GM23338 (cell line): Measurements from ENCODE around the gene PROP1. TPM values are rescaled to one million over a fixed set of nuclear protein-coding genes. Genes with fewer than 3 reads are reported as not detected.

Experiments
- ATAC-seq: fragments of 200-7000 bp; cut with Tn5 transposase; 3 replicates; pipeline ENCODE4 v1.9.1; 2020
- DNase-seq: peaks from one replicate; pipeline ENCODE4 v3.0.0-alpha.2; 2015; ENCODE audit warnings: low spot score
- H2AFZ ChIP-seq: fragments of 200-600 bp; sonication (generic); 2 replicates; pipeline ENCODE4 v1.8.0; 2016; ENCODE audit warnings: antibody characterized with exemption, mild to moderate bottlenecking, moderate library complexity
- H3F3A ChIP-seq: fragments of 200-600 bp; sonication (generic); replicated peaks from 2 replicates; pipeline ENCODE4 v1.8.0; 2017; ENCODE audit warnings: antibody characterized with exemption, mixed run types, low read depth
- H3K27ac ChIP-seq: fragments of 200-600 bp; sonication (generic); 2 replicates; pipeline ENCODE4 v1.6.1; 2016; ENCODE audit warnings: low read depth
- H3K27me3 ChIP-seq: fragments of 200-600 bp; sonication (generic); 2 replicates; pipeline ENCODE4 v1.8.0; 2016; ENCODE audit warnings: mild to moderate bottlenecking, mixed run types, moderate library complexity; ENCODE audit not compliant: insufficient read depth
- H3K36me3 ChIP-seq: fragments of 200-600 bp; sonication (generic); 2 replicates; pipeline ENCODE4 v1.8.0; 2016; ENCODE audit warnings: mild to moderate bottlenecking; ENCODE audit not compliant: insufficient read depth
- H3K4me1 ChIP-seq: fragments of 200-600 bp; sonication (generic); 2 replicates; pipeline ENCODE4 v1.8.0; 2016; ENCODE audit warnings: mild to moderate bottlenecking, moderate library complexity; ENCODE audit not compliant: insufficient read depth
- H3K4me2 ChIP-seq: fragments of 200-600 bp; sonication (generic); 2 replicates; pipeline ENCODE4 v1.7.1; 2017; ENCODE audit warnings: mixed run types
- H3K4me3 ChIP-seq: fragments of 200-600 bp; sonication (generic); 2 replicates; pipeline ENCODE4 v1.6.1; 2016; ENCODE audit warnings: mixed run types
- H3K79me2 ChIP-seq: fragments of 200-600 bp; sonication (generic); replicated peaks from 2 replicates; pipeline ENCODE4 v1.8.0; 2017; ENCODE audit warnings: mild to moderate bottlenecking; ENCODE audit not compliant: insufficient read depth
- H3K9me2 ChIP-seq: fragments of 200-600 bp; sonication (generic); 2 replicates; pipeline ENCODE4 v1.8.0; 2017; ENCODE audit not compliant: insufficient read depth
- H4K20me1 ChIP-seq: fragments of 200-600 bp; sonication (generic); replicated peaks from 2 replicates; pipeline ENCODE4 v1.8.0; 2017; ENCODE audit warnings: mild to moderate bottlenecking; ENCODE audit not compliant: insufficient read depth
- H3K27ac Mint-ChIP-seq: 2 replicates; pipeline ENCODE4 v1.8.0; 2020; ENCODE audit warnings: inconsistent platforms, mild to moderate bottlenecking, moderate library complexity, mixed read lengths
- H3K27me3 Mint-ChIP-seq: 3 replicates; pipeline ENCODE4 v1.8.0; 2022; ENCODE audit warnings: low read depth, mild to moderate bottlenecking, moderate library complexity, mixed read lengths, inconsistent platforms; ENCODE audit not compliant: insufficient read depth, poor library complexity
- H3K36me3 Mint-ChIP-seq: 3 replicates; pipeline ENCODE4 v1.8.0; 2021; ENCODE audit warnings: low read depth, mild to moderate bottlenecking, inconsistent platforms, moderate library complexity, mixed read lengths
- H3K4me1 Mint-ChIP-seq: 3 replicates; pipeline ENCODE4 v1.8.0; 2020; ENCODE audit warnings: mild to moderate bottlenecking, inconsistent platforms, mixed read lengths
- H3K4me3 Mint-ChIP-seq: 3 replicates; pipeline ENCODE4 v1.8.0; 2021; ENCODE audit warnings: moderate library complexity, mild to moderate bottlenecking, inconsistent platforms, mixed read lengths
- H3K9me3 Mint-ChIP-seq: 3 replicates; pipeline ENCODE4 v1.8.0; 2020; ENCODE audit warnings: moderate library complexity, mild to moderate bottlenecking, inconsistent platforms, mixed read lengths
- CREB1 ChIP-seq: fragments of 250-450 bp; sonication (Bioruptor Pico); IDR thresholded peaks from 2 replicates; pipeline ENCODE4 v1.5.0; 2020; ENCODE audit warnings: low read depth, mild to moderate bottlenecking, moderate library complexity
- CTCF ChIP-seq, 2 experiments: fragments of 200-600 bp in 1 of 2; sonication (generic) in 1 of 2; conservative IDR thresholded peaks; 2 replicates each; pipeline versions ENCODE4 v1.5.1 to v1.6.1; 2016 to 2017; ENCODE audit warnings: antibody characterized with exemption in 2 of 2, low read depth in 2 of 2, mild to moderate bottlenecking in 2 of 2, moderate library complexity in 1 of 2
- ETS1 ChIP-seq: IDR thresholded peaks from 2 replicates; pipeline ENCODE4 v1.6.1; 2016; ENCODE audit warnings: antibody characterized with exemption
- EZH2 ChIP-seq: fragments of 200-600 bp; sonication (generic); IDR thresholded peaks from one replicate; pipeline ENCODE4 v1.8.0; 2017; ENCODE audit warnings: antibody characterized with exemption, mild to moderate bottlenecking, low read depth; ENCODE audit not compliant: unreplicated experiment
- EZH2phosphoT487 ChIP-seq: fragments of 200-600 bp; sonication (generic); IDR thresholded peaks from one replicate; pipeline ENCODE4 v1.8.1; 2018; ENCODE audit warnings: antibody characterized with exemption; ENCODE audit not compliant: unreplicated experiment
- JUNB ChIP-seq: IDR thresholded peaks from one replicate; pipeline ENCODE4 v1.6.1; 2016; ENCODE audit warnings: antibody characterized with exemption; ENCODE audit not compliant: unreplicated experiment
- NANOG ChIP-seq: IDR thresholded peaks from 2 replicates; pipeline ENCODE4 v1.6.1; 2016; ENCODE audit warnings: antibody characterized with exemption, borderline replicate concordance
- POLR2AphosphoS5 ChIP-seq: IDR thresholded peaks from 2 replicates; pipeline ENCODE4 v1.6.1; 2016; ENCODE audit warnings: antibody characterized with exemption, low read depth
- REST ChIP-seq: IDR thresholded peaks from one replicate; pipeline ENCODE4 v1.6.1; 2018; ENCODE audit warnings: antibody characterized with exemption; ENCODE audit not compliant: unreplicated experiment
- STAT1 ChIP-seq: IDR thresholded peaks from one replicate; pipeline ENCODE4 v1.6.1; 2016; ENCODE audit warnings: antibody characterized with exemption; ENCODE audit not compliant: unreplicated experiment
- ZNF114 ChIP-seq: fragments of 250-450 bp; sonication (Bioruptor Pico); IDR thresholded peaks from 2 replicates; pipeline ENCODE4 v1.5.0; 2020; ENCODE audit warnings: mild to moderate bottlenecking, moderate library complexity
- ZNF331 ChIP-seq: fragments of 250-450 bp; sonication (Bioruptor Pico); IDR thresholded peaks from 2 replicates; pipeline ENCODE4 v1.5.0; 2020; ENCODE audit warnings: low read depth, mild to moderate bottlenecking, moderate library complexity
- ZNF462 ChIP-seq: fragments of 250-450 bp; sonication (Bioruptor Pico); IDR thresholded peaks from 2 replicates; pipeline ENCODE4 v1.5.0; 2020; ENCODE audit warnings: mild to moderate bottlenecking, moderate library complexity
- polyA plus RNA-seq: library from polyadenylated mRNA; unstranded; fragments of >200 nt; fragmentation: Nextera tagmentation; extraction: Ambion mirVana; gene quantifications from 2 replicates; pipeline ENCODE4 v1.2.1, GENCODE V29; 2016
- total RNA-seq: library from RNA; depleted of rRNA; stranded (reverse); fragments of >200 nt; shearing (Covaris generic); gene quantifications from 2 replicates; pipeline ENCODE4 v1.2.3, GENCODE V29; 2014

The PROP1 gene
- total and polyA plus RNA-seq, 2 experiments from 2014 or later = not detected

- H3K9me3 Mint-ChIP-seq = peaks cover 8% of the 10 kb centered on the region; the same call in 2 of the 3 replicates
- Histone ChIP-seq H3F3A (no peaks in the 10 kb centered on the region), H2AFZ (no peak overlapping the region), H3K27me3 (peaks cover 29% of the 10 kb centered on the region), H3K9me2 (no peaks in the 10 kb centered on the region), H3K4me2 (no peak overlapping the region), H4K20me1 (no peaks in the 10 kb centered on the region), H3K36me3 (no peaks in the 10 kb centered on the region), H3K79me2 (no peaks in the 10 kb centered on the region), H3K4me1 (no peaks in the 10 kb centered on the region), H3K4me3 (no peak overlapping the region), H3K27ac (no peak overlapping the region)
- no peak for TF ChIP-seq EZH2
- no peak for TF ChIP-seq STAT1
- no peak for TF ChIP-seq ETS1
- no peak for TF ChIP-seq NANOG
- TF ChIP-seq EZH2phosphoT487 = no peak
- no peak for TF ChIP-seq ZNF114 (CRISPR knock-in tag)
- TF ChIP-seq JUNB = no peak
- TF ChIP-seq ZNF331 (CRISPR knock-in tag) = no peak
- no peak for TF ChIP-seq POLR2AphosphoS5
- no peak for TF ChIP-seq ZNF462 (CRISPR knock-in tag)
- TF ChIP-seq CREB1 = no peak
- TF ChIP-seq CTCF (conservative IDR thresholded peaks at IDR 0.05; ENCODE audit: low read depth in 2 of 2) = no peak
- TF ChIP-seq REST = no peak
- no peak overlapping the region for H3K27ac Mint-ChIP-seq
- H3K36me3 Mint-ChIP-seq = no peaks in the 10 kb centered on the region
- no peak for DNase-seq
- peaks cover 36% of the 10 kb centered on the region for H3K27me3 Mint-ChIP-seq
- no peak overlapping the region for H3K4me3 Mint-ChIP-seq
- peak; percentile 6 for ATAC-seq
- peaks cover 6% of the 10 kb centered on the region for H3K4me1 Mint-ChIP-seq
Measured at GRCh38 chr5:177980743-177981151, 15.3 kb downstream of the PROP1 start.
